H1 (cell line): ENCODE data around the gene KIF1B. TPM values are rescaled to one million over a fixed set of nuclear protein-coding genes. Genes with fewer than 3 reads are reported as not detected.

ENCODE experiments used
- CTCF ChIA-PET: fragments of 300-600 bp; sonication (Branson Sonifier 250); formaldehyde crosslinking; loops from one replicate; lab custom pipeline; 2021; ENCODE audit not compliant: partially characterized antibody; lab: Charles Lee
- POLR2A ChIA-PET: fragments of 300-600 bp; sonication (Branson Sonifier 250); formaldehyde crosslinking; loops from one replicate; lab custom pipeline; 2021; ENCODE audit warnings: inconsistent platforms; ENCODE audit not compliant: partially characterized antibody; lab: Charles Lee
- DNase-seq, 2 experiments: peaks; one replicate each; pipeline versions ENCODE4 v3.0.0 to v3.0.0-alpha.2; 2010 to 2022; ENCODE audit warnings: low spot score in 2 of 2, low read depth in 1 of 2, mixed read lengths in 1 of 2
- FAIRE-seq: peaks from 2 replicates; lab custom pipeline; 2011; peaks lifted over from hg19 to GRCh38; lab: Jason Lieb, UNC
- H2AFZ ChIP-seq: 2 replicates; pipeline ENCODE4 v1.8.1; 2012; ENCODE audit warnings: low read length, inconsistent platforms
- H2AK5ac ChIP-seq: 2 replicates; pipeline ENCODE4 v1.6.1; 2013; ENCODE audit warnings: low read depth, low read length
- H2BK120ac ChIP-seq: replicated peaks from 2 replicates; pipeline ENCODE3; 2013; ENCODE audit warnings: low read depth, low read length, inconsistent platforms
- H2BK12ac ChIP-seq: 2 replicates; pipeline ENCODE4 v1.6.1; 2013; ENCODE audit warnings: low read depth, low read length
- H2BK15ac ChIP-seq: 2 replicates; pipeline ENCODE4 v1.6.1; 2013; ENCODE audit warnings: low read length
- H2BK20ac ChIP-seq: 2 replicates; pipeline ENCODE4 v1.6.1; 2013; ENCODE audit warnings: low read length
- H2BK5ac ChIP-seq: 2 replicates; pipeline ENCODE4 v1.6.1; 2013; ENCODE audit warnings: low read depth, low read length
- H3K14ac ChIP-seq: 2 replicates; pipeline ENCODE4 v1.6.1; 2013; ENCODE audit warnings: inconsistent platforms; ENCODE audit not compliant: insufficient read length
- H3K18ac ChIP-seq: 2 replicates; pipeline ENCODE4 v1.6.1; 2013; ENCODE audit warnings: low read length; ENCODE audit errors: extremely low read depth
- H3K23ac ChIP-seq: 2 replicates; pipeline ENCODE4 v1.6.1; 2013; ENCODE audit warnings: inconsistent platforms; ENCODE audit not compliant: insufficient read length
- H3K23me2 ChIP-seq: 2 replicates; pipeline ENCODE4 v1.6.1; 2013; ENCODE audit warnings: low read depth, low read length
- H3K27ac ChIP-seq: 2 replicates; pipeline ENCODE4 v1.6.1; 2011; ENCODE audit warnings: low read depth, low read length, inconsistent platforms
- H3K27me3 ChIP-seq, 4 experiments: replicated peaks in 1 of 4; 1 replicate in 1 of 4; 2 replicates in 3 of 4; pipeline versions ENCODE4 v1.6.1 to v1.8.1; 2011 to 2013; ENCODE audit warnings: low read length in 3 of 4, mild to moderate bottlenecking in 3 of 4, inconsistent platforms in 2 of 4, mixed read lengths in 2 of 4, moderate library complexity in 1 of 4; ENCODE audit not compliant: control insufficient read depth in 3 of 4, insufficient read depth in 3 of 4; ENCODE audit errors: extremely low read depth in 1 of 4
- H3K36me3 ChIP-seq, 4 experiments: 2 replicates each; pipeline versions ENCODE4 v1.6.1 to v1.8.1; 2011 to 2013; ENCODE audit warnings: mild to moderate bottlenecking in 4 of 4, low read length in 3 of 4, moderate library complexity in 2 of 4, control low read depth in 1 of 4, inconsistent platforms in 1 of 4; ENCODE audit not compliant: insufficient read depth in 4 of 4, control insufficient read depth in 2 of 4
- H3K4ac ChIP-seq: replicated peaks from 2 replicates; pipeline ENCODE3; 2013; ENCODE audit warnings: low read length, low read depth, mixed read lengths, inconsistent platforms; ENCODE audit not compliant: insufficient read length
- H3K4me1 ChIP-seq, 4 experiments: replicated peaks in 1 of 4; 1 replicate in 1 of 4; 2 replicates in 3 of 4; pipeline versions ENCODE4 v1.6.1 to v1.8.1; 2011 to 2013; ENCODE audit warnings: low read length in 3 of 4, inconsistent platforms in 2 of 4, mixed read lengths in 1 of 4; ENCODE audit not compliant: insufficient read depth in 4 of 4, control insufficient read depth in 3 of 4
- H3K4me2 ChIP-seq, 2 experiments: 2 replicates each; pipeline versions ENCODE4 v1.6.1 to v1.8.1; 2011 to 2013; ENCODE audit warnings: low read depth in 2 of 2, low read length in 2 of 2, control low read depth in 1 of 2, inconsistent platforms in 1 of 2, mild to moderate bottlenecking in 1 of 2; ENCODE audit not compliant: insufficient read depth in 1 of 2
- H3K4me3 ChIP-seq, 4 experiments: fragments of 200-600, 300-600 bp in 1 of 4; sonication (generic), shearing (Covaris generic), sonication (Bioruptor Twin) in 1 of 4; 2 replicates each; pipeline versions ENCODE4 v1.5.1 to v1.8.1; 2011 to 2016; ENCODE audit warnings: low read length in 4 of 4, low read depth in 3 of 4, control low read depth in 2 of 4, inconsistent platforms in 2 of 4, mild to moderate bottlenecking in 2 of 4, mixed read lengths in 1 of 4, moderate library complexity in 1 of 4; ENCODE audit not compliant: insufficient read depth in 2 of 4; ENCODE audit errors: extremely low read depth in 1 of 4
- H3K56ac ChIP-seq: replicated peaks from 2 replicates; pipeline ENCODE3; 2013; ENCODE audit warnings: low read depth, mild to moderate bottlenecking, mixed read lengths, low read length, inconsistent platforms; ENCODE audit not compliant: insufficient read length
- H3K79me1 ChIP-seq: 2 replicates; pipeline ENCODE4 v1.6.1; 2013; ENCODE audit warnings: low read depth, low read length, control low read depth
- H3K79me2 ChIP-seq, 2 experiments: 2 replicates each; pipeline versions ENCODE4 v1.6.1 to v1.8.1; 2012 to 2013; ENCODE audit warnings: low read length in 2 of 2, mild to moderate bottlenecking in 2 of 2, inconsistent platforms in 1 of 2; ENCODE audit not compliant: insufficient read depth in 2 of 2, control insufficient read depth in 1 of 2
- H3K9ac ChIP-seq, 4 experiments: replicated peaks in 1 of 4; 1 replicate in 1 of 4; 2 replicates in 3 of 4; pipeline versions ENCODE4 v1.6.1 to v1.8.1; 2011 to 2013; ENCODE audit warnings: low read depth in 3 of 4, low read length in 3 of 4, control low read depth in 2 of 4, mild to moderate bottlenecking in 2 of 4, moderate library complexity in 2 of 4, inconsistent platforms in 1 of 4; ENCODE audit errors: extremely low read depth in 1 of 4
- H3K9me3 ChIP-seq, 2 experiments: 2 replicates each; pipeline versions ENCODE4 v1.6.1 to v1.8.1; 2012 to 2013; ENCODE audit warnings: mild to moderate bottlenecking in 2 of 2, moderate library complexity in 2 of 2, control low read depth in 1 of 2, inconsistent platforms in 1 of 2, low read depth in 1 of 2, low read length in 1 of 2, mixed read lengths in 1 of 2; ENCODE audit not compliant: insufficient read depth in 2 of 2
- H4K20me1 ChIP-seq, 2 experiments: replicated peaks in 1 of 2; 2 replicates each; pipeline versions ENCODE3 to v1.8.1; 2011 to 2013; ENCODE audit warnings: inconsistent platforms in 2 of 2, low read length in 2 of 2, mild to moderate bottlenecking in 1 of 2; ENCODE audit not compliant: insufficient read depth in 2 of 2, control insufficient read depth in 1 of 2
- H4K5ac ChIP-seq: 2 replicates; pipeline ENCODE4 v1.6.1; 2013; ENCODE audit warnings: low read length, low read depth, mixed read lengths, inconsistent platforms; ENCODE audit not compliant: insufficient read length
- H4K8ac ChIP-seq: 2 replicates; pipeline ENCODE4 v1.8.0; 2013; ENCODE audit warnings: mild to moderate bottlenecking, moderate library complexity, low read length, inconsistent platforms; ENCODE audit not compliant: insufficient read depth; ENCODE audit errors: extremely low read depth
- H4K91ac ChIP-seq: replicated peaks from 2 replicates; pipeline ENCODE3; 2013; ENCODE audit warnings: low read length, mixed read lengths, inconsistent platforms; ENCODE audit not compliant: insufficient read length
- HDAC2 ChIP-seq, 2 experiments: fragments of 300-600 bp in 1 of 2; sonication (generic) in 1 of 2; IDR thresholded peaks; 2 replicates each; pipeline ENCODE4 v1.6.1; 2011 to 2012; ENCODE audit warnings: low read depth in 2 of 2, low read length in 2 of 2, mild to moderate bottlenecking in 2 of 2, moderate library complexity in 2 of 2, borderline replicate concordance in 1 of 2, inconsistent platforms in 1 of 2
- NRF1 ChIP-seq: IDR thresholded peaks from 2 replicates; pipeline ENCODE4 v1.6.1; 2011; ENCODE audit warnings: mild to moderate bottlenecking, low read depth, low read length, improper control_type of control experiment
- POU5F1 ChIP-seq: IDR thresholded peaks from 2 replicates; pipeline ENCODE4 v1.6.1; 2011; ENCODE audit warnings: low read depth, mild to moderate bottlenecking, low read length, moderate library complexity
- SP2 ChIP-seq: IDR thresholded peaks from 2 replicates; pipeline ENCODE4 v1.6.1; 2012; ENCODE audit warnings: mild to moderate bottlenecking, low read length, inconsistent platforms
- SRF ChIP-seq: IDR thresholded peaks from 2 replicates; pipeline ENCODE4 v1.6.1; 2011; ENCODE audit warnings: mild to moderate bottlenecking, low read depth, low read length, moderate library complexity
- TBP ChIP-seq: IDR thresholded peaks from 2 replicates; pipeline ENCODE4 v1.6.1; 2011; ENCODE audit warnings: low read depth, low read length, improper control_type of control experiment
- WGBS, 2 experiments: shearing (Covaris generic) in 1 of 2; methylation state at CpG; one replicate each; pipeline versions ENCODE4 v1.1.6 to v1.1.7; 2013 to 2015; ENCODE audit warnings: low lambda C conversion rate in 2 of 2, mixed read lengths in 2 of 2, inconsistent platforms in 1 of 2, low coverage in 1 of 2, missing lambda C conversion rate in 1 of 2; ENCODE audit not compliant: insufficient replicate concordance in 2 of 2, insufficient coverage in 1 of 2, insufficient read length in 1 of 2; ENCODE audit errors: extremely low coverage in 1 of 2, missing lambda C conversion rate in 1 of 2; 5-methylcytosine and 5-hydroxymethylcytosine counted together
- polyA plus RNA-seq, 7 experiments: library from polyadenylated mRNA; depleted of rRNA in 3 of 7; stranded (reverse) in 5 of 7; unstranded in 2 of 7; fragments of >200 nt in 5 of 7; fragments of 200-250 nt in 2 of 7; gene quantifications; 1 replicate in 5 of 7; 2 replicates in 1 of 7; 4 replicates in 1 of 7; pipeline versions ENCODE4 v1.2.1 to v1.2.3, GENCODE V29; 2011 to 2013; ENCODE audit warnings: missing spikeins in 2 of 7, mixed read lengths in 2 of 7
- total RNA-seq: library from RNA; stranded (reverse); fragmentation: NEBNext Ultra II Directional; extraction: Animal tissue kit (Norgen Biotek cat#: 25700); gene quantifications from 2 replicates; pipeline ENCODE4 v1.2.1, GENCODE V29; 2021

KIF1B gene
- total and polyA plus RNA-seq, 2 of the 8 experiments (the other 6 are each of a cell fraction or from before 2014, with no cell fraction given), result 39.1 to 74.2 TPM

GRCh38 chr1:10204003-10204642 lies 6.2 kb upstream of the KIF1B start:
- Histone ChIP-seq H4K5ac (no peak overlapping the region), H3K27ac (no peak overlapping the region), H4K20me1 (no peaks in the 10 kb centered on the region), H4K91ac (no peak overlapping the region), H3K79me2 (no peaks in the 10 kb centered on the region), H3K9ac (no peak overlapping the region), H4K8ac (no peak overlapping the region), H2BK5ac (no peak overlapping the region), H3K79me1 (no peaks in the 10 kb centered on the region), H3K36me3 (no peaks in the 10 kb centered on the region), H3K9me3 (no peaks in the 10 kb centered on the region), H3K18ac (no peak overlapping the region), H2AFZ (no peak overlapping the region), H3K4me2 (no peak overlapping the region), H3K23me2 (no peaks in the 10 kb centered on the region), H3K23ac (no peak overlapping the region), H2BK20ac (no peak overlapping the region), H3K27me3 (no peaks in the 10 kb centered on the region), H2AK5ac (no peak overlapping the region), H3K14ac (no peak overlapping the region), H2BK120ac (no peak overlapping the region), H2BK12ac (no peak overlapping the region), H3K4me1 (no peaks in the 10 kb centered on the region), H3K56ac (no peak overlapping the region), H3K4ac (no peak overlapping the region), H3K4me3 (no peak overlapping the region), H2BK15ac (no peak overlapping the region)
- no peak for FAIRE-seq
- TF ChIP-seq SP2 (no peak), SRF (no peak), HDAC2 (IDR thresholded peaks at IDR 0.05; ENCODE audit: borderline replicate concordance in 1 of 2, low read depth in 2 of 2, low read length in 2 of 2) (no peak), NRF1 (no peak), TBP (peak; percentile 84), POU5F1 (no peak)
- no peak for DNase-seq
- ChIA-PET POLR2A (no interaction called here), CTCF (interaction anchor here (0.9 to 1.1 kb wide), 3 partner anchors 13 to 137 kb away, joined by 3 to 4 read pairs (median 3); no protein-coding TSS in a partner anchor)
- WGBS, 2 experiments, result 88% methylated on average over 7 of the region's 7 CpGs; no CpG with 5 or more reads in 1 of the 2 experiments
